H9 (cell line): Measurements from ENCODE around the gene FAM83F. TPM values are rescaled to one million over a fixed set of nuclear protein-coding genes. Genes with fewer than 3 reads are reported as not detected.

ENCODE experiments used
- DNase-seq: peaks from one replicate; pipeline ENCODE4 v3.0.0-alpha.2; 2017
- H2AFZ ChIP-seq: one replicate; pipeline ENCODE4 v1.6.1; 2013; ENCODE audit warnings: mild to moderate bottlenecking, low read length, control low read depth, moderate library complexity
- H2AK5ac ChIP-seq: 2 replicates; pipeline ENCODE4 v1.6.1; 2013; ENCODE audit warnings: low read length, control low read depth, mixed read lengths; ENCODE audit not compliant: insufficient read length
- H2BK120ac ChIP-seq: one replicate; pipeline ENCODE4 v1.6.1; 2013; ENCODE audit warnings: low read depth, mild to moderate bottlenecking, low read length, control low read depth, inconsistent platforms; ENCODE audit not compliant: poor library complexity, severe bottlenecking
- H2BK12ac ChIP-seq: 2 replicates; pipeline ENCODE4 v1.6.1; 2013; ENCODE audit warnings: low read length, control low read depth, mixed read lengths, low read depth; ENCODE audit not compliant: insufficient read length
- H2BK15ac ChIP-seq: 2 replicates; pipeline ENCODE4 v1.6.1; 2013; ENCODE audit warnings: low read depth, low read length, control low read depth
- H2BK20ac ChIP-seq: one replicate; pipeline ENCODE4 v1.6.1; 2013; ENCODE audit warnings: low read depth, mild to moderate bottlenecking, low read length, control low read depth, inconsistent platforms; ENCODE audit not compliant: poor library complexity, severe bottlenecking
- H2BK5ac ChIP-seq: 2 replicates; pipeline ENCODE4 v1.6.1; 2013; ENCODE audit warnings: low read length, control low read depth, mixed read lengths; ENCODE audit not compliant: insufficient read length
- H3K14ac ChIP-seq: 2 replicates; pipeline ENCODE4 v1.6.1; 2013; ENCODE audit warnings: low read length, control low read depth; ENCODE audit not compliant: insufficient read depth
- H3K18ac ChIP-seq: 2 replicates; pipeline ENCODE4 v1.6.1; 2013; ENCODE audit warnings: low read depth, mild to moderate bottlenecking, mixed read lengths, low read length, control low read depth; ENCODE audit not compliant: insufficient read length
- H3K23ac ChIP-seq: 2 replicates; pipeline ENCODE4 v1.6.1; 2013; ENCODE audit warnings: low read length, control low read depth, mixed read lengths, low read depth; ENCODE audit not compliant: insufficient read length
- H3K23me2 ChIP-seq: 2 replicates; pipeline ENCODE4 v1.6.1; 2013; ENCODE audit warnings: low read depth, mild to moderate bottlenecking, mixed read lengths, low read length, control low read depth; ENCODE audit not compliant: insufficient read length, poor library complexity, severe bottlenecking
- H3K27ac ChIP-seq: 2 replicates; pipeline ENCODE4 v1.5.1; 2013; ENCODE audit warnings: low read length, control low read depth, mixed read lengths, low read depth; ENCODE audit not compliant: insufficient read length
- H3K27me3 ChIP-seq: 2 replicates; pipeline ENCODE4 v1.6.1; 2013; ENCODE audit warnings: low read length, control low read depth, inconsistent platforms; ENCODE audit not compliant: insufficient read depth
- H3K4ac ChIP-seq: 2 replicates; pipeline ENCODE4 v1.6.1; 2013; ENCODE audit warnings: low read depth, mild to moderate bottlenecking, control low read depth, inconsistent platforms, low read length, moderate library complexity
- H3K4me1 ChIP-seq: 2 replicates; pipeline ENCODE4 v1.6.1; 2013; ENCODE audit warnings: low read length, control low read depth, inconsistent platforms; ENCODE audit not compliant: insufficient read depth
- H3K4me2 ChIP-seq: 2 replicates; pipeline ENCODE4 v1.6.1; 2013; ENCODE audit warnings: low read length, control low read depth, mixed read lengths; ENCODE audit not compliant: insufficient read length, insufficient read depth
- H3K56ac ChIP-seq: 2 replicates; pipeline ENCODE4 v1.6.1; 2013; ENCODE audit warnings: low read depth, mild to moderate bottlenecking, mixed read lengths, low read length, control low read depth; ENCODE audit not compliant: insufficient read length
- H3K79me1 ChIP-seq: 2 replicates; pipeline ENCODE4 v1.6.1; 2013; ENCODE audit warnings: low read depth, mild to moderate bottlenecking, moderate library complexity, low read length, control low read depth, inconsistent platforms; ENCODE audit not compliant: insufficient read depth, poor library complexity, severe bottlenecking
- H3K79me2 ChIP-seq: 2 replicates; pipeline ENCODE4 v1.6.1; 2013; ENCODE audit warnings: low read length, control low read depth, inconsistent platforms; ENCODE audit not compliant: insufficient read depth
- H3K9ac ChIP-seq: 2 replicates; pipeline ENCODE4 v1.6.1; 2013; ENCODE audit warnings: low read length, control low read depth, mixed read lengths; ENCODE audit not compliant: insufficient read length; ENCODE audit errors: extremely low read depth
- H3K9me3 ChIP-seq: one replicate; pipeline ENCODE4 v1.6.1; 2013; ENCODE audit warnings: low read depth, low read length, inconsistent platforms; ENCODE audit not compliant: control insufficient read depth
- H3T11ph ChIP-seq: one replicate; pipeline ENCODE4 v1.6.1; 2013; ENCODE audit warnings: mild to moderate bottlenecking, low read length, control low read depth, inconsistent platforms
- H4K20me1 ChIP-seq: one replicate; pipeline ENCODE4 v1.6.1; 2013; ENCODE audit not compliant: control insufficient read depth, insufficient read length, insufficient read depth
- H4K5ac ChIP-seq: 2 replicates; pipeline ENCODE4 v1.6.1; 2013; ENCODE audit warnings: low read depth, mild to moderate bottlenecking, mixed read lengths, low read length, control low read depth; ENCODE audit not compliant: insufficient read length
- H4K8ac ChIP-seq: replicated peaks from 2 replicates; pipeline ENCODE4 v1.6.1; 2013; ENCODE audit warnings: low read length, control low read depth, mixed read lengths, low read depth; ENCODE audit not compliant: insufficient read length
- H4K91ac ChIP-seq: 2 replicates; pipeline ENCODE4 v1.6.1; 2013; ENCODE audit warnings: low read depth, mild to moderate bottlenecking, moderate library complexity, mixed read lengths, low read length, control low read depth; ENCODE audit not compliant: insufficient read length
- H3K27ac Mint-ChIP-seq, 3 experiments: 2 replicates in 2 of 3; 3 replicates in 1 of 3; pipeline ENCODE4 v1.8.0; 2020 to 2021; ENCODE audit warnings: mixed read lengths in 3 of 3, mild to moderate bottlenecking in 1 of 3, moderate library complexity in 1 of 3
- H3K27me3 Mint-ChIP-seq: 2 replicates; pipeline ENCODE4 v1.8.0; 2021; ENCODE audit warnings: low read depth, mild to moderate bottlenecking, moderate library complexity, mixed read lengths
- H3K36me3 Mint-ChIP-seq, 3 experiments: 2 replicates in 2 of 3; 3 replicates in 1 of 3; pipeline ENCODE4 v1.8.0; 2020 to 2021; ENCODE audit warnings: low read depth in 3 of 3, mixed read lengths in 3 of 3; ENCODE audit not compliant: insufficient read depth in 1 of 3
- H3K4me1 Mint-ChIP-seq, 2 experiments: 2 replicates each; pipeline ENCODE4 v1.8.0; 2020; ENCODE audit warnings: mixed read lengths in 2 of 2
- H3K4me3 Mint-ChIP-seq, 2 experiments: 2 replicates in 1 of 2; 3 replicates in 1 of 2; pipeline ENCODE4 v1.8.0; 2020 to 2021; ENCODE audit warnings: mild to moderate bottlenecking in 2 of 2, mixed read lengths in 2 of 2, moderate library complexity in 1 of 2
- H3K9me3 Mint-ChIP-seq, 2 experiments: 2 replicates in 1 of 2; 3 replicates in 1 of 2; pipeline ENCODE4 v1.8.0; 2020; ENCODE audit warnings: mild to moderate bottlenecking in 2 of 2, mixed read lengths in 2 of 2, moderate library complexity in 1 of 2
- WGBS: extraction: QIAGEN DNeasy Blood & Tissue Kit; methylation state at CpG from one replicate; pipeline ENCODE4 v1.1.7; 2013; ENCODE audit warnings: missing lambda C conversion rate, low lambda C conversion rate, mixed read lengths; ENCODE audit not compliant: insufficient read length; ENCODE audit errors: extremely low coverage; 5-methylcytosine and 5-hydroxymethylcytosine counted together
- total RNA-seq: library from RNA; stranded (reverse); gene quantifications from 2 replicates; pipeline ENCODE4 v1.2.1, GENCODE V29; 2021
- TF ChIP-seq, protein P1 (sequence below): fragments of 200-600 bp; sonication (generic); conservative IDR thresholded peaks from 3 replicates; pipeline ENCODE4 v1.8.0; 2021; ENCODE audit warnings: antibody characterized with exemption, mild to moderate bottlenecking

The FAM83F gene
- total RNA-seq, 1 experiment from 2014 or later: 17.4 TPM

GRCh38 chr22:40025856-40026255, 31.1 kb downstream of the FAM83F start:
- Mint-ChIP-seq H3K36me3 (peaks cover 2 to 8% (median 5%) of the 10 kb centered on the region in 3 experiments; a peak in 5 of 7 replicates), H3K4me3 (no peak overlapping the region), H3K27ac (no peak overlapping the region), H3K27me3 (no peaks in the 10 kb centered on the region), H3K4me1 (peaks cover 10 to 14% of the 10 kb centered on the region in 2 experiments), H3K9me3 (no peaks in the 10 kb centered on the region)
- no peak overlapping the region for H3K23ac ChIP-seq
- no peak overlapping the region for H2BK20ac ChIP-seq
- no peaks in the 10 kb centered on the region for H4K20me1 ChIP-seq
- TF ChIP-seq, protein P1, sequence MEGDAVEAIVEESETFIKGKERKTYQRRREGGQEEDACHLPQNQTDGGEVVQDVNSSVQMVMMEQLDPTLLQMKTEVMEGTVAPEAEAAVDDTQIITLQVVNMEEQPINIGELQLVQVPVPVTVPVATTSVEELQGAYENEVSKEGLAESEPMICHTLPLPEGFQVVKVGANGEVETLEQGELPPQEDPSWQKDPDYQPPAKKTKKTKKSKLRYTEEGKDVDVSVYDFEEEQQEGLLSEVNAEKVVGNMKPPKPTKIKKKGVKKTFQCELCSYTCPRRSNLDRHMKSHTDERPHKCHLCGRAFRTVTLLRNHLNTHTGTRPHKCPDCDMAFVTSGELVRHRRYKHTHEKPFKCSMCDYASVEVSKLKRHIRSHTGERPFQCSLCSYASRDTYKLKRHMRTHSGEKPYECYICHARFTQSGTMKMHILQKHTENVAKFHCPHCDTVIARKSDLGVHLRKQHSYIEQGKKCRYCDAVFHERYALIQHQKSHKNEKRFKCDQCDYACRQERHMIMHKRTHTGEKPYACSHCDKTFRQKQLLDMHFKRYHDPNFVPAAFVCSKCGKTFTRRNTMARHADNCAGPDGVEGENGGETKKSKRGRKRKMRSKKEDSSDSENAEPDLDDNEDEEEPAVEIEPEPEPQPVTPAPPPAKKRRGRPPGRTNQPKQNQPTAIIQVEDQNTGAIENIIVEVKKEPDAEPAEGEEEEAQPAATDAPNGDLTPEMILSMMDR: no peak
- H3K56ac ChIP-seq: no peak overlapping the region
- H2BK120ac ChIP-seq: no peak overlapping the region
- DNase-seq: no peak
- H3K18ac ChIP-seq: no peak overlapping the region
- H3K4ac ChIP-seq: no peak overlapping the region
- no peak overlapping the region for H3K27ac ChIP-seq
- no peaks in the 10 kb centered on the region for H3K79me2 ChIP-seq
- H3K27me3 ChIP-seq: no peaks in the 10 kb centered on the region
- H4K8ac ChIP-seq: no peak overlapping the region
- no peak overlapping the region for H2AK5ac ChIP-seq
- H3K4me1 ChIP-seq: no peaks in the 10 kb centered on the region
- H4K5ac ChIP-seq: no peak overlapping the region
- no CpG with 5 or more reads among the region's 10 CpGs for WGBS
- H3K23me2 ChIP-seq: no peaks in the 10 kb centered on the region
- no peak overlapping the region for H2BK15ac ChIP-seq
- H2BK12ac ChIP-seq: no peak overlapping the region
- no peak overlapping the region for H3K9ac ChIP-seq
- H3K14ac ChIP-seq: no peak overlapping the region
- no peak overlapping the region for H3T11ph ChIP-seq
- no peak overlapping the region for H2AFZ ChIP-seq
- no peak overlapping the region for H4K91ac ChIP-seq
- H3K9me3 ChIP-seq: no peaks in the 10 kb centered on the region
- H3K79me1 ChIP-seq: no peaks in the 10 kb centered on the region
- H2BK5ac ChIP-seq: no peak overlapping the region
- no peak overlapping the region for H3K4me2 ChIP-seq
